ENCODE measurements around the gene KIAA1671.

DNA sequence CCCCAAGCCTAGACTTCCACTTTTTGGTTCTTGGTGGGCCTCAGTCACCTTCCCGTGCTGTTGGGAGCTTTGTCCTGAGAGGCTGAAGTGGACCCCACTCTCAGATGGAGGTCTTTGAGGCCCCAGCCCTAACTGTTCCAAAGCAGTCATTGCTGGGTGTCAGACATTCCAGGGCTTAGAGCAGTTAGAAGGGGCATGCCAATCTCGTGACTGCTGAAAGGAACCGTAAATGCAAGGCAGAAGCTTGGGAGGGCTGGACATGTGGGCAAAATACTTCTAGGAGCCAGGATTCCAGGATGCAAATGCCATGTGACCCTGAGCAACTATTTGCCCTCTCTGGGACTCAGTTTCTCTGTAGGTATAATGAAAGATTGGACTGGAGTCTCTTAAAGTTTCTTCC lies 128.3 kb downstream of the KIAA1671 start:
- no peak for TF ChIP-seq EZH2 (IDR thresholded peaks at IDR 0.05; ENCODE audit: low read length, unreplicated experiment)
- TF ChIP-seq, protein P1, sequence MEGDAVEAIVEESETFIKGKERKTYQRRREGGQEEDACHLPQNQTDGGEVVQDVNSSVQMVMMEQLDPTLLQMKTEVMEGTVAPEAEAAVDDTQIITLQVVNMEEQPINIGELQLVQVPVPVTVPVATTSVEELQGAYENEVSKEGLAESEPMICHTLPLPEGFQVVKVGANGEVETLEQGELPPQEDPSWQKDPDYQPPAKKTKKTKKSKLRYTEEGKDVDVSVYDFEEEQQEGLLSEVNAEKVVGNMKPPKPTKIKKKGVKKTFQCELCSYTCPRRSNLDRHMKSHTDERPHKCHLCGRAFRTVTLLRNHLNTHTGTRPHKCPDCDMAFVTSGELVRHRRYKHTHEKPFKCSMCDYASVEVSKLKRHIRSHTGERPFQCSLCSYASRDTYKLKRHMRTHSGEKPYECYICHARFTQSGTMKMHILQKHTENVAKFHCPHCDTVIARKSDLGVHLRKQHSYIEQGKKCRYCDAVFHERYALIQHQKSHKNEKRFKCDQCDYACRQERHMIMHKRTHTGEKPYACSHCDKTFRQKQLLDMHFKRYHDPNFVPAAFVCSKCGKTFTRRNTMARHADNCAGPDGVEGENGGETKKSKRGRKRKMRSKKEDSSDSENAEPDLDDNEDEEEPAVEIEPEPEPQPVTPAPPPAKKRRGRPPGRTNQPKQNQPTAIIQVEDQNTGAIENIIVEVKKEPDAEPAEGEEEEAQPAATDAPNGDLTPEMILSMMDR (conservative IDR thresholded peaks at IDR 0.05; ENCODE audit: low read depth, low read length): no peak
